ENCODE data around the gene MEGF6. TPM values are rescaled to one million over a fixed set of nuclear protein-coding genes. Genes with fewer than 3 reads are reported as not detected.

The MEGF6 gene
- total RNA-seq, 4 donors from 2014 or later, result 0.88 to 69.0 (median 36.9) TPM

DNA sequence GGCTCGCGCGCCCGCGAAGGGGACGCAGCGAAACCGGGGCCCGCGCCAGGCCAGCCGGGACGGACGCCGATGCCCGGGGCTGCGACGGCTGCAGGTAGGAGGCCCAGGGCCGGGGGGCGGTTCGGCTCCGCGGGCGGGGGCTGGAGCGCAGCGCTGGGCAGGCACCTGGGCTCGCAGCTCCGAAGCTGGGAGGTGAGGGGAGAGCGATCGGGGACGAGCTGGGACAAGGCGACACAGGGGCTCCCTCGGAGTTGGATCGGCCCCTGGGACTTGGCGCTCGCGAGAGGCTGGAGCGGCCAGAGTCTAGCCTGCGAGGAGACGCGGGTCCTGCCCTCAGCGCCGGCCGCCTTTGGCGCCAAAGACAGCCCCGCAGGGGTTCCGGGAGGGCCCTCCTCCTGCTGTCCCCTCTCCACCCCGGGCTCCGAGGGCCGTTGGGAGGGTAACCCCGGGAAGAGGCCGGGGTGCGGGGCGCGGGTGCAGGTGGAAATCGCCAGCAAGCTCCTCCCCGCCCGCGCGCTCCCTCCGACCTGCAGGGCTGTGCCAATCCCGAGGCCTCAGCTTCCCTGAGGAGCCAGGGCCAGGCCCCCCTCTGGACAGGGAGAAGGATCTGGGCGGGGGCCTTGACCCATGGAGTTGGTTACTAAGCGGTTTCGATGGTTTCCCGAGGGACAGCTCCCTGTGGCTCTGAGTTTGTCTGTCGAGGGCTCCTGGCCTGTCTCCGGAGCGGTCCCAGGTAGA, 41.4 kb upstream of the MEGF6 start:
- Histone ChIP-seq H3K36me3 (no peaks in the 10 kb centered on the region), H3K27ac (no peak overlapping the region), H3K9me3 (no peaks in the 10 kb centered on the region), H3K4me3 (peak overlapping the region in 1 of 2 donors; percentile 30), H3K4me1 (peaks cover 0 to 28% of the 10 kb centered on the region in 2 donors), H3K27me3 (peaks cover 18 to 27% of the 10 kb centered on the region in 2 donors)
- no peak for TF ChIP-seq POLR2A (IDR thresholded peaks at IDR 0.05)
- TF ChIP-seq, protein P1, sequence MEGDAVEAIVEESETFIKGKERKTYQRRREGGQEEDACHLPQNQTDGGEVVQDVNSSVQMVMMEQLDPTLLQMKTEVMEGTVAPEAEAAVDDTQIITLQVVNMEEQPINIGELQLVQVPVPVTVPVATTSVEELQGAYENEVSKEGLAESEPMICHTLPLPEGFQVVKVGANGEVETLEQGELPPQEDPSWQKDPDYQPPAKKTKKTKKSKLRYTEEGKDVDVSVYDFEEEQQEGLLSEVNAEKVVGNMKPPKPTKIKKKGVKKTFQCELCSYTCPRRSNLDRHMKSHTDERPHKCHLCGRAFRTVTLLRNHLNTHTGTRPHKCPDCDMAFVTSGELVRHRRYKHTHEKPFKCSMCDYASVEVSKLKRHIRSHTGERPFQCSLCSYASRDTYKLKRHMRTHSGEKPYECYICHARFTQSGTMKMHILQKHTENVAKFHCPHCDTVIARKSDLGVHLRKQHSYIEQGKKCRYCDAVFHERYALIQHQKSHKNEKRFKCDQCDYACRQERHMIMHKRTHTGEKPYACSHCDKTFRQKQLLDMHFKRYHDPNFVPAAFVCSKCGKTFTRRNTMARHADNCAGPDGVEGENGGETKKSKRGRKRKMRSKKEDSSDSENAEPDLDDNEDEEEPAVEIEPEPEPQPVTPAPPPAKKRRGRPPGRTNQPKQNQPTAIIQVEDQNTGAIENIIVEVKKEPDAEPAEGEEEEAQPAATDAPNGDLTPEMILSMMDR (IDR thresholded peaks at IDR 0.05), result no peak
- intact Hi-C loops (cut with DNase I; ENCODE audit: low total_unique reads), result no loop called here
- DNase-seq, result no peak

DNA sequence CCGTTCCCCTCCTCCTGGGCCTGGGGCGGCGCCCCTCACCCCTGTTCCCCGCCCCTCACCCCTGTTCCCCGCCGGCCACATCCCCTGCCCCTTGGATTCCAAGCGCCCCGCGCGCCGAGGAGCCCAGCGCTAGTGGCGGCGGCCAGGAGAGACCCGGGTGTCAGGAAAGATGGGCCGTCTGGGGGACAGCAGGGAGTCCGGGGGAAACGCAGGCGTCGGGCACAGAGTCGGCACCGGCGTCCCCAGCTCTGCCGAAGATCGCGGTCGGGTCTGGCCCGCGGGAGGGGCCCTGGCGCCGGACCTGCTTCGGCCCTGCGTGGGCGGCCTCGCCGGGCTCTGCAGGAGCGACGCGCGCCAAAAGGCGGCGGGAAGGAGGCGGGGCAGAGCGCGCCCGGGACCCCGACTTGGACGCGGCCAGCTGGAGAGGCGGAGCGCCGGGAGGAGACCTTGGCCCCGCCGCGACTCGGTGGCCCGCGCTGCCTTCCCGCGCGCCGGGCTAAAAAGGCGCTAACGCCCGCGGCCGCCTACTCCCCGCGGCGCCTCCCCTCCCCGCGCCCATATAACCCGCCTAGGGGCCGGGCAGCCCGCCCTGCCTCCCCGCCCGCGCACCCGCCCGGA, 40.7 kb upstream of the MEGF6 start, which contains the start of gene TP73:
Gene TP73, plus strand, starts transcription at position 587 of the 618 bp plus-strand sequence. CDS start 29,850 bp downstream, outside the sequence.
- no peak within 1 kb of the TSS for H3K27ac ChIP-seq
- TF ChIP-seq, protein P1 (IDR thresholded peaks at IDR 0.05), result no peak
- no peak for TF ChIP-seq POLR2A (IDR thresholded peaks at IDR 0.05)
- peaks cover 0 to 28% of the 10 kb centered on the region in 2 donors for H3K4me1 ChIP-seq
- peak within 1 kb of the TSS in 1 of 2 donors; percentile 30 for H3K4me3 ChIP-seq
- no peak for DNase-seq
- no peaks in the 10 kb centered on the region for H3K36me3 ChIP-seq
- H3K27me3 ChIP-seq, result peaks cover 18 to 27% of the 10 kb centered on the region in 2 donors
- H3K9me3 ChIP-seq, result no peaks in the 10 kb centered on the region
- intact Hi-C loops (cut with DNase I; ENCODE audit: low total_unique reads), result no loop called here

DNA sequence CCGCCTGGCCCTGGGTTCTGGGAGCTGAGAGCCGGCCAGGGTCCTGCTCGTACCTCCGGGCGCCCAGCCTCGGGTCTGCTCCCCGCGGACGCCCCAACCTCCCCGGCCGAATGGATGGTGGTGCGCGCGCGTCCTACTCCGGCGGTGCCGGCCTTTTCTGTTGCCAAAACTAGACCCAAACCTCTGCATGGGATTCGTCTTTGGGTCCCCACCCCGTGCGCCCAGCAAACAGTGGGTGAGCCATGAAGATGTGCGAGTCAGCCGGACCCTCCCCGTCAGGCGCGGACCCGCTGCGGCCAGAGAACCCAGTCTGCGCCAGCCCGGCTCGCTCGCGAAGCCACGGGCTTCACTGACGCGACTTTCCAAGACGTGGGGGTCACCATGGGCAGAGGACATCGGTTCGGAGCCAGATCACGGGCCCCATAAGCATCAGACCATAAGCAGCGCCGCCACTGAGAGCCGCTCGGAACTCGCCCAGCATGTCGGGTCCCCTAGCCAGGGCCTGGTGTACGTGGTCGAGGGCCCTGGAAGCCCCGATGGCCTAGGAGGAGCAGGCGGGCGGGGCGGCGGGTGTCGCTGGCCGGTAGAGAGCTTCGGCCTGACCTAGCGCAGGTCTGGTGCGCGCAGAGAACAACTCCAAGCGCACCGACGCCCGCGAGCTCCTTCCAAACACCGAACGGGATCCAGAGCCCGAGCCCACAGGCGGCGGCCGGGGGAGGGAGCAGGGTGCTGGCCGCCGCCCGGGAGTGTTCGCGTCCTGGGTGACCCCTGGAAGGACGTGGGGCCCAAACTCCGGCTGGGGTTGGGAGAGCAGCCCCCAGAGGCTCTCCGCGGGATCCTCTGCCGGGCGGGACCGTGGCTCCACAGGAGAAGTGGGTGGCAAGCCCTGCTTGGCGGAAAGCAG, 40.0 kb upstream of the MEGF6 start:
- peak overlapping the region in 1 of 2 donors; percentile 55 for H3K4me3 ChIP-seq
- H3K27me3 ChIP-seq, result peaks cover 18 to 27% of the 10 kb centered on the region in 2 donors

DNA sequence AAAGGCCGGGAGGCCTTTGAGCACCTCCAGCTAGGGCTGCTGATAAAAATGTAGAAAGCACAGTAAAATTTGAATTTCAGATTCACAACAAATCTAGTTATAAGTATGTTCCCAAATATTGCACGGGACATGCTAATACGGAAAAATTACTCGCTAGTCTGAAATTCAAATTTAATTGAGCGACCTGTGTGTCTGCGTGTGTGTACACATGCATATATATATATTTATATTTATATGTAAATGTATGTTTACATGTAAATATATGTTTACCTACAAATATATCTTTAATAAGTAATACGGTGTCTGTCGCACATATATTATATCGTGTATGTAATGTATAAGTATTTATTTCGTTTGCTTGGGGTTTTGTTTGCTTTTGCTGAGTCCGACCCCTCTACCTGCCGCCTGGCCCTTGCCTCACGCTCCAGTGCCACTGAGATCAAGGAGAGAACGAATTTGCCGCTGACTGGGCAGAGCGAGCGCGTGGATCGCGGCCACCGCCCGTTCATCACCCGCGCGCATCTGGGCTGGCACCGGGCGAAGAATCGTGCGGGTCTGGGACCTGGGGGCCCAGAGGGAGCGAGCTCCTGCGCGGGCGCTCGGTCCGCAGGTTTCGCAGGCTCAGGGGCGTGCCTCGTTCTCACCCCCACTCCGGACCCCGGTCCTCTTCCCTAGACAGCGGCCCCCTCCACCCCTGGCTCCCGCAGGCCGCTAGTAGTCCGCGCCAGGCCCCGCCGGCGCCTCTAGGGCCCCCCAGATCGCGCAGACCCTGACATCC, 39.1 kb upstream of the MEGF6 start:
- Histone ChIP-seq H3K9me3 (no peaks in the 10 kb centered on the region), H3K4me1 (peaks cover 0 to 28% of the 10 kb centered on the region in 2 donors), H3K27ac (no peak overlapping the region), H3K4me3 (peak overlapping the region; percentile 44 to 55), H3K27me3 (peaks cover 18 to 27% of the 10 kb centered on the region in 2 donors), H3K36me3 (no peaks in the 10 kb centered on the region)
- intact Hi-C loops (cut with DNase I; ENCODE audit: low total_unique reads), result no loop called here
- DNase-seq, result no peak
- TF ChIP-seq, protein P1 (IDR thresholded peaks at IDR 0.05), result no peak
- no peak for TF ChIP-seq POLR2A (IDR thresholded peaks at IDR 0.05)

More for the DNA sequence above, 40.0 kb upstream of the MEGF6 start:
- intact Hi-C loops (cut with DNase I; ENCODE audit: low total_unique reads), result no loop called here
- Histone ChIP-seq H3K36me3 (no peaks in the 10 kb centered on the region), H3K9me3 (no peaks in the 10 kb centered on the region), H3K27ac (no peak overlapping the region), H3K4me1 (peaks cover 0 to 28% of the 10 kb centered on the region in 2 donors)
- TF ChIP-seq, protein P1 (IDR thresholded peaks at IDR 0.05), result no peak
- no peak for TF ChIP-seq POLR2A (IDR thresholded peaks at IDR 0.05)
- DNase-seq, result no peak

Data from uterus (tissue), 4 donors.